IMR-90 (cell line): ENCODE data around the gene KIF22. TPM values are rescaled to one million over a fixed set of nuclear protein-coding genes. Genes with fewer than 3 reads are reported as not detected.

Source experiments
- ATAC-seq: fragments of 200-7000 bp; cut with Tn5 transposase; 2 replicates; pipeline ENCODE4 v1.9.1; 2020; ENCODE audit warnings: low read depth, mild to moderate bottlenecking, moderate library complexity
- BruUV-seq: library from RNA; stranded (reverse); fragments of 400-500 nt; replicated peaks from 2 replicates; lab custom pipeline; 2021; lab: Mats Ljungman, UMichigan
- CTCF ChIA-PET: fragments of 300-600 bp; formaldehyde crosslinking; extraction: SDS; loops from one replicate; lab custom pipeline; 2021; ENCODE audit warnings: antibody characterized with exemption; lab: Yijun Ruan, JAX
- POLR2A ChIA-PET: fragments of 300-600 bp; sonication (Branson Sonifier 250); formaldehyde crosslinking; loops from one replicate; lab custom pipeline; 2022; ENCODE audit warnings: antibody characterized with exemption; ENCODE audit not compliant: unreplicated experiment; lab: Charles Lee
- DNase-seq: peaks from one replicate; pipeline ENCODE4 v3.0.0; 2013
- H2AFZ ChIP-seq: replicated peaks from 2 replicates; pipeline ENCODE3; 2013; ENCODE audit warnings: low read length, mild to moderate bottlenecking; ENCODE audit not compliant: poor library complexity
- H2AK5ac ChIP-seq: 2 replicates; pipeline ENCODE4 v1.6.1; 2013; ENCODE audit warnings: low read depth, low read length, inconsistent platforms
- H2AK9ac ChIP-seq: replicated peaks from 2 replicates; pipeline ENCODE3; 2013; ENCODE audit warnings: mild to moderate bottlenecking, low read depth, low read length, moderate library complexity; ENCODE audit not compliant: poor library complexity
- H2BK120ac ChIP-seq: 2 replicates; pipeline ENCODE4 v1.6.1; 2013; ENCODE audit warnings: low read depth, low read length, inconsistent platforms
- H2BK15ac ChIP-seq: 3 replicates; pipeline ENCODE4 v1.6.1; 2013; ENCODE audit warnings: low read depth, low read length, inconsistent platforms
- H2BK20ac ChIP-seq: 2 replicates; pipeline ENCODE4 v1.6.1; 2013; ENCODE audit warnings: low read depth, mild to moderate bottlenecking, inconsistent platforms, low read length, moderate library complexity
- H2BK5ac ChIP-seq: 2 replicates; pipeline ENCODE4 v1.6.1; 2013; ENCODE audit warnings: mild to moderate bottlenecking, low read depth, low read length, inconsistent platforms; ENCODE audit not compliant: poor library complexity, severe bottlenecking
- H3K14ac ChIP-seq: replicated peaks from 2 replicates; pipeline ENCODE4 v1.6.1; 2013; ENCODE audit warnings: low read depth, low read length, inconsistent platforms
- H3K18ac ChIP-seq: 2 replicates; pipeline ENCODE4 v1.6.1; 2013; ENCODE audit warnings: low read depth, low read length, control low read depth
- H3K23ac ChIP-seq: 2 replicates; pipeline ENCODE4 v1.6.1; 2013; ENCODE audit warnings: low read depth, low read length, inconsistent platforms
- H3K27ac ChIP-seq: 2 replicates; pipeline ENCODE4 v1.5.1; 2013; ENCODE audit warnings: mild to moderate bottlenecking, control low read depth, low read length; ENCODE audit not compliant: insufficient read depth
- H3K27me3 ChIP-seq: 2 replicates; pipeline ENCODE4 v1.6.1; 2013; ENCODE audit warnings: low read length; ENCODE audit not compliant: control insufficient read depth, insufficient read depth
- H3K36me3 ChIP-seq: 2 replicates; pipeline ENCODE4 v1.6.1; 2013; ENCODE audit warnings: low read length, mixed read lengths; ENCODE audit not compliant: control insufficient read depth, insufficient read depth
- H3K4ac ChIP-seq: 2 replicates; pipeline ENCODE4 v1.6.1; 2013; ENCODE audit warnings: low read depth, low read length, inconsistent platforms
- H3K4me1 ChIP-seq: 2 replicates; pipeline ENCODE4 v1.6.1; 2013; ENCODE audit warnings: low read length, mixed read lengths; ENCODE audit not compliant: control insufficient read depth, insufficient read depth
- H3K4me2 ChIP-seq: 2 replicates; pipeline ENCODE4 v1.6.1; 2013; ENCODE audit warnings: low read depth, mild to moderate bottlenecking, control low read depth, low read length, moderate library complexity
- H3K4me3 ChIP-seq: 2 replicates; pipeline ENCODE4 v1.5.1; 2013; ENCODE audit warnings: low read depth, mild to moderate bottlenecking, control low read depth, low read length, moderate library complexity; ENCODE audit not compliant: insufficient read depth
- H3K56ac ChIP-seq: 2 replicates; pipeline ENCODE4 v1.6.1; 2013; ENCODE audit warnings: low read length, inconsistent platforms; ENCODE audit not compliant: insufficient read depth; ENCODE audit errors: extremely low read depth
- H3K79me1 ChIP-seq, 2 experiments: 2 replicates each; pipeline ENCODE4 v1.6.1; 2013; ENCODE audit warnings: low read length in 2 of 2, inconsistent platforms in 1 of 2, low read depth in 1 of 2
- H3K9ac ChIP-seq: 2 replicates; pipeline ENCODE4 v1.6.1; 2013; ENCODE audit warnings: low read depth, low read length, control low read depth
- H3K9me1 ChIP-seq: 2 replicates; pipeline ENCODE4 v1.6.1; 2013; ENCODE audit warnings: low read length, inconsistent platforms; ENCODE audit not compliant: insufficient read depth
- H3K9me3 ChIP-seq: 2 replicates; pipeline ENCODE4 v1.6.1; 2013; ENCODE audit warnings: low read length; ENCODE audit not compliant: control insufficient read depth, insufficient read depth
- H4K20me1 ChIP-seq: 2 replicates; pipeline ENCODE4 v1.6.1; 2013; ENCODE audit warnings: low read length, inconsistent platforms; ENCODE audit not compliant: insufficient read depth
- H4K5ac ChIP-seq: 2 replicates; pipeline ENCODE4 v1.6.1; 2013; ENCODE audit warnings: mild to moderate bottlenecking, low read depth, low read length, control low read depth
- H4K8ac ChIP-seq, 2 experiments: 2 replicates each; pipeline ENCODE4 v1.6.1; 2013; ENCODE audit warnings: low read depth in 2 of 2, low read length in 2 of 2, control low read depth in 1 of 2, inconsistent platforms in 1 of 2
- H4K91ac ChIP-seq: 2 replicates; pipeline ENCODE4 v1.6.1; 2013; ENCODE audit warnings: low read depth, low read length, inconsistent platforms; ENCODE audit not compliant: insufficient read depth
- BHLHE40 ChIP-seq: fragments of 150-350 bp; IDR thresholded peaks from 2 replicates; pipeline ENCODE4 v1.6.1; 2016; ENCODE audit warnings: mild to moderate bottlenecking, low read depth, low read length
- CHD1 ChIP-seq: IDR thresholded peaks from 2 replicates; pipeline ENCODE4 v1.6.1; 2012; ENCODE audit warnings: low read depth, low read length, improper control_type of control experiment
- FOS ChIP-seq: fragments of 150-350 bp; IDR thresholded peaks from 2 replicates; pipeline ENCODE4 v1.6.1; 2016; ENCODE audit warnings: low read depth, low read length
- MAFK ChIP-seq: IDR thresholded peaks from 2 replicates; pipeline ENCODE4 v1.6.1; 2012; ENCODE audit warnings: low read depth, low read length, improper control_type of control experiment
- MAZ ChIP-seq: IDR thresholded peaks from 2 replicates; pipeline ENCODE4 v1.6.1; 2012; ENCODE audit warnings: low read depth, mild to moderate bottlenecking, low read length, improper control_type of control experiment, moderate library complexity, borderline replicate concordance
- MXI1 ChIP-seq: IDR thresholded peaks from 2 replicates; pipeline ENCODE4 v1.6.1; 2012; ENCODE audit warnings: low read depth, mild to moderate bottlenecking, low read length, moderate library complexity, borderline replicate concordance
- NFE2L2 ChIP-seq: fragments of 150-350 bp; IDR thresholded peaks from 2 replicates; pipeline ENCODE4 v1.6.1; 2016; ENCODE audit warnings: low read depth, mild to moderate bottlenecking, low read length
- POLR2A ChIP-seq: IDR thresholded peaks from 2 replicates; pipeline ENCODE4 v1.6.1; 2012; ENCODE audit warnings: mild to moderate bottlenecking, low read depth, low read length
- RAD21 ChIP-seq: IDR thresholded peaks from 2 replicates; pipeline ENCODE4 v1.6.1; 2012; ENCODE audit warnings: low read length, improper control_type of control experiment
- RCOR1 ChIP-seq: IDR thresholded peaks from 2 replicates; pipeline ENCODE4 v1.6.1; 2012; ENCODE audit warnings: mild to moderate bottlenecking, low read length, improper control_type of control experiment; ENCODE audit not compliant: insufficient replicate concordance
- RFX5 ChIP-seq: IDR thresholded peaks from 2 replicates; pipeline ENCODE4 v1.8.0; 2012; ENCODE audit warnings: low read depth, mild to moderate bottlenecking, low read length, moderate library complexity
- WGBS, 2 experiments: methylation state at CpG; one replicate each; pipeline versions ENCODE4 v1.1.5 to v1.1.7; 2013; ENCODE audit warnings: missing lambda C conversion rate in 2 of 2; ENCODE audit not compliant: insufficient read length in 1 of 2; ENCODE audit errors: extremely low coverage in 2 of 2; 5-methylcytosine and 5-hydroxymethylcytosine counted together
- dilution Hi-C: fragments of 300-500 bp; cut with HindIII; formaldehyde crosslinking; loops from one replicate; pipeline ENCODE4 v1.14.3; 2018; ENCODE audit warnings: low sequenced_read_pairs; ENCODE audit not compliant: unreplicated experiment
- in situ Hi-C: fragments of 300-500 bp; cut with MboI; formaldehyde crosslinking; loops from 3 replicates; pipeline ENCODE4 v1.14.3; 2019; ENCODE audit warnings: low sequenced_read_pairs, inconsistent platforms, mixed read lengths
- intact Hi-C: fragments of 100-400 bp; cut with micrococcal nuclease; formaldehyde crosslinking; loops from 2 replicates; pipeline ENCODE4 v1.10.0; 2022
- polyA plus RNA-seq, 3 experiments: library from polyadenylated mRNA; depleted of rRNA; stranded (reverse); fragments of >200 nt; gene quantifications; 2 replicates each; pipeline ENCODE4 v1.2.3, GENCODE V29; 2012; ENCODE audit warnings: low replicate concordance in 1 of 3
- total RNA-seq: library from RNA; depleted of rRNA; stranded (reverse); fragments of >200 nt; gene quantifications from 2 replicates; pipeline ENCODE4 v1.2.3, GENCODE V29; 2012
- TF ChIP-seq, protein P1 (sequence below): conservative IDR thresholded peaks from 2 replicates; pipeline ENCODE4 v1.5.1; 2012; ENCODE audit warnings: mild to moderate bottlenecking, low read depth, low read length, improper control_type of control experiment
- TF ChIP-seq, protein P2 (sequence below): fragments of 150-350 bp; IDR thresholded peaks from 2 replicates; pipeline ENCODE4 v1.6.1; 2017; ENCODE audit warnings: mild to moderate bottlenecking, antibody characterized with exemption, low read length, low read depth
- TF ChIP-seq, protein P3 (sequence below): fragments of 150-350 bp; IDR thresholded peaks from 2 replicates; pipeline ENCODE4 v1.6.1; 2016; ENCODE audit warnings: low read depth, mild to moderate bottlenecking, low read length, moderate library complexity, borderline replicate concordance

Gene KIF22
- total and polyA plus RNA-seq, 2 of the 4 experiments (the other 2 are of a cell fraction) = 43.0 to 65.1 TPM

DNA sequence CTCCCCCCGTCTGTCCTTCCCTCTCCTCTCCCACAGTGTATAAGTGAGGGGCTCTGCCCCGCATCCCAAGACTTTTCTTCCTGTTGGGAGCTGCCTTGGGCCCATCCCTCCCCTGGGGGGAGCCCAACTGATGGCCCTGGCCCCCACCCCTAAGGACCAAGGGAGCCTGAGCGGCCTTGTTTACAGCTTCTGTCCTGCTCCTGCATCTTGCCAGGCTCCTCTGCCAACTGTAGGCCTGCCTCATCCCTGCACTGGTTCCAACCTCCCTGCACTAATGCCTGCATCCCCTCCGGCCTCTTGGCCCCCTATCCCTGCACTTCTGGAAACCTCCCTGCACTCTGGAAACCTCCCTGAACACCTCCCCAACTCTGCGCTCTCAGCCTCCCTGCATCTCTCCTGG lies 24.0 kb downstream of the KIF22 start:
- no TSS peak for BruUV-seq
- H3K56ac ChIP-seq = no peak overlapping the region
- H3K79me1 ChIP-seq = peaks cover 13 to 58% of the 10 kb centered on the region in 2 experiments
- H3K27me3 ChIP-seq = no peaks in the 10 kb centered on the region
- intact Hi-C loops = no loop called here
- peak overlapping the region; percentile 65; the same call in 1 of the 2 replicates for H3K23ac ChIP-seq
- POLR2A ChIA-PET = no interaction called here
- no peak overlapping the region; the same call in 1 of the 2 replicates for H3K14ac ChIP-seq
- H2BK20ac ChIP-seq = peak overlapping the region; percentile 58; the same call in 1 of the 2 replicates
- no peak overlapping the region for H3K4me3 ChIP-seq
- 0 out of 2 replicates have a peak overlapping the region, but pooled peaks have one; percentile 75 for H2BK120ac ChIP-seq
- dilution Hi-C loops = no loop called here
- peaks cover 9% of the 10 kb centered on the region for H3K9me1 ChIP-seq
- ATAC-seq (no peak), DNase-seq (no peak)
- peak overlapping the region; percentile 72 for H3K4ac ChIP-seq
- H2AFZ ChIP-seq = peak overlapping the region; percentile 83
- CTCF ChIA-PET = no interaction called here
- peak overlapping the region; percentile 61; the same call in 1 of the 2 replicates for H4K91ac ChIP-seq
- no peak overlapping the region for H3K9ac ChIP-seq
- H2BK5ac ChIP-seq = no peak overlapping the region
- H3K4me2 ChIP-seq = peak overlapping the region; percentile 74; the same call in 1 of the 2 replicates
- no peak for TF ChIP-seq FOS
- no peak for TF ChIP-seq MAFK
- TF ChIP-seq MAZ = no peak
- no peak for TF ChIP-seq RFX5
- TF ChIP-seq, protein P1, sequence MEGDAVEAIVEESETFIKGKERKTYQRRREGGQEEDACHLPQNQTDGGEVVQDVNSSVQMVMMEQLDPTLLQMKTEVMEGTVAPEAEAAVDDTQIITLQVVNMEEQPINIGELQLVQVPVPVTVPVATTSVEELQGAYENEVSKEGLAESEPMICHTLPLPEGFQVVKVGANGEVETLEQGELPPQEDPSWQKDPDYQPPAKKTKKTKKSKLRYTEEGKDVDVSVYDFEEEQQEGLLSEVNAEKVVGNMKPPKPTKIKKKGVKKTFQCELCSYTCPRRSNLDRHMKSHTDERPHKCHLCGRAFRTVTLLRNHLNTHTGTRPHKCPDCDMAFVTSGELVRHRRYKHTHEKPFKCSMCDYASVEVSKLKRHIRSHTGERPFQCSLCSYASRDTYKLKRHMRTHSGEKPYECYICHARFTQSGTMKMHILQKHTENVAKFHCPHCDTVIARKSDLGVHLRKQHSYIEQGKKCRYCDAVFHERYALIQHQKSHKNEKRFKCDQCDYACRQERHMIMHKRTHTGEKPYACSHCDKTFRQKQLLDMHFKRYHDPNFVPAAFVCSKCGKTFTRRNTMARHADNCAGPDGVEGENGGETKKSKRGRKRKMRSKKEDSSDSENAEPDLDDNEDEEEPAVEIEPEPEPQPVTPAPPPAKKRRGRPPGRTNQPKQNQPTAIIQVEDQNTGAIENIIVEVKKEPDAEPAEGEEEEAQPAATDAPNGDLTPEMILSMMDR = no peak
- no peak for TF ChIP-seq BHLHE40
- TF ChIP-seq NFE2L2 = no peak
- TF ChIP-seq RAD21 = no peak
- TF ChIP-seq, protein P2, sequence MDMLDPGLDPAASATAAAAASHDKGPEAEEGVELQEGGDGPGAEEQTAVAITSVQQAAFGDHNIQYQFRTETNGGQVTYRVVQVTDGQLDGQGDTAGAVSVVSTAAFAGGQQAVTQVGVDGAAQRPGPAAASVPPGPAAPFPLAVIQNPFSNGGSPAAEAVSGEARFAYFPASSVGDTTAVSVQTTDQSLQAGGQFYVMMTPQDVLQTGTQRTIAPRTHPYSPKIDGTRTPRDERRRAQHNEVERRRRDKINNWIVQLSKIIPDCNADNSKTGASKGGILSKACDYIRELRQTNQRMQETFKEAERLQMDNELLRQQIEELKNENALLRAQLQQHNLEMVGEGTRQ = no peak
- TF ChIP-seq RCOR1 = no peak
- TF ChIP-seq, protein P3, sequence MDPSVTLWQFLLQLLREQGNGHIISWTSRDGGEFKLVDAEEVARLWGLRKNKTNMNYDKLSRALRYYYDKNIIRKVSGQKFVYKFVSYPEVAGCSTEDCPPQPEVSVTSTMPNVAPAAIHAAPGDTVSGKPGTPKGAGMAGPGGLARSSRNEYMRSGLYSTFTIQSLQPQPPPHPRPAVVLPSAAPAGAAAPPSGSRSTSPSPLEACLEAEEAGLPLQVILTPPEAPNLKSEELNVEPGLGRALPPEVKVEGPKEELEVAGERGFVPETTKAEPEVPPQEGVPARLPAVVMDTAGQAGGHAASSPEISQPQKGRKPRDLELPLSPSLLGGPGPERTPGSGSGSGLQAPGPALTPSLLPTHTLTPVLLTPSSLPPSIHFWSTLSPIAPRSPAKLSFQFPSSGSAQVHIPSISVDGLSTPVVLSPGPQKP = no peak
- TF ChIP-seq CHD1 = no peak
- no peak for TF ChIP-seq POLR2A
- no peak for TF ChIP-seq MXI1
- no peak overlapping the region for H3K18ac ChIP-seq
- H3K27ac ChIP-seq = peak overlapping the region; percentile 18
- peaks cover 7% of the 10 kb centered on the region for H3K36me3 ChIP-seq
- 84% methylated on average over 2 of the region's 5 CpGs; no CpG with 5 or more reads in 1 of the 2 experiments for WGBS, 2 experiments
- H2BK15ac ChIP-seq = no peak overlapping the region; the same call in 2 of the 3 replicates
- H3K4me1 ChIP-seq = peaks cover 21% of the 10 kb centered on the region
- in situ Hi-C loops = no loop called here
- H4K20me1 ChIP-seq = peaks cover 14% of the 10 kb centered on the region
- peak overlapping the region; percentile 84 for H2AK5ac ChIP-seq
- no peak overlapping the region for H4K5ac ChIP-seq
- no peaks in the 10 kb centered on the region for H3K9me3 ChIP-seq
- peak overlapping the region; percentile 96 for H2AK9ac ChIP-seq
- peak overlapping the region; percentile 6 to 81; a peak in 3 of 4 replicates for H4K8ac ChIP-seq
